AG04449 (cell line): ENCODE measurements around the gene RNU1-4.
"Not testable (repeated sequence)": the region's sequence is repeated elsewhere in the genome, so short reads cannot be mapped to it uniquely, and the experiment has no call there.

Experiments used
- CTCF ChIA-PET: fragments of 350-600 bp; formaldehyde crosslinking; extraction: SDS; loops from one replicate; lab custom pipeline; 2021; ENCODE audit warnings: antibody characterized with exemption; lab: Yijun Ruan, JAX
- POLR2A ChIA-PET: fragments of 400-600, 350-600 bp; formaldehyde crosslinking; extraction: SDS; loops from one replicate; lab custom pipeline; 2020; ENCODE audit warnings: antibody characterized with exemption, inconsistent platforms; lab: Yijun Ruan, JAX
- DNase-seq: peaks from one replicate; pipeline ENCODE4 v3.0.0-alpha.2; 2010; ENCODE audit warnings: low read depth, low spot score
- H3K4me3 ChIP-seq: 2 replicates; pipeline ENCODE4 v1.5.1; 2011; ENCODE audit warnings: low read depth, mild to moderate bottlenecking, control low read depth, low read length

RNU1-4 gene

GRCh38 chr1:16740047-16740964 lies at the start of gene RNU1-4:
Gene RNU1-4 (plus strand): TSS chr1:16740516.
- POLR2A ChIA-PET, H3K4me3 ChIP-seq, CTCF ChIA-PET, DNase-seq: not testable (repeated sequence)

- CTCF ChIA-PET = interaction anchor here (1.5 to 1.9 kb wide), 2 partner anchors 9 to 13 kb away, joined by 3 to 8 read pairs; no protein-coding TSS in a partner anchor
- DNase-seq, POLR2A ChIA-PET, H3K4me3 ChIP-seq: not testable (repeated sequence)
Measured at GRCh38 chr1:16690971-16691682, 49.2 kb upstream of the RNU1-4 start.

GRCh38 chr1:16692283-16692682 lies 48.0 kb upstream of the RNU1-4 start:
- POLR2A ChIA-PET, DNase-seq, H3K4me3 ChIP-seq: not testable (repeated sequence)
- CTCF ChIA-PET = interaction anchor here (2.2 kb wide), 1 partner anchor 15 kb away, joined by 8 read pairs; no protein-coding TSS in a partner anchor

- DNase-seq, POLR2A ChIA-PET, H3K4me3 ChIP-seq: not testable (repeated sequence)
- CTCF ChIA-PET = interaction anchor here (1.6 to 2.2 kb wide), 2 partner anchors 11 to 15 kb away, joined by 5 to 8 read pairs; no protein-coding TSS in a partner anchor
Measured at GRCh38 chr1:16692717-16693448, 47.4 kb upstream of the RNU1-4 start.

GRCh38 chr1:16693449-16694307 lies 46.6 kb upstream of the RNU1-4 start:
- H3K4me3 ChIP-seq, DNase-seq: not testable (repeated sequence)
- CTCF ChIA-PET = interaction anchor here (1.6 to 2.2 kb wide), 2 partner anchors 11 to 14 kb away, joined by 5 to 8 read pairs; no protein-coding TSS in a partner anchor
- POLR2A ChIA-PET = interaction anchor here (1.0 kb wide), 1 partner anchor 203 kb away, joined by 3 read pairs; no protein-coding TSS in a partner anchor

GRCh38 chr1:16694308-16694702 lies 46.0 kb upstream of the RNU1-4 start:
- ChIA-PET CTCF (interaction anchor here (1.6 to 2.2 kb wide), 2 partner anchors 10 to 13 kb away, joined by 5 to 8 read pairs; no protein-coding TSS in a partner anchor), POLR2A (interaction anchor here (1.0 kb wide), 1 partner anchor 202 kb away, joined by 3 read pairs; no protein-coding TSS in a partner anchor)

GRCh38 chr1:16696507-16697150 lies 43.7 kb upstream of the RNU1-4 start:
- H3K4me3 ChIP-seq, POLR2A ChIA-PET, DNase-seq: not testable (repeated sequence)
- CTCF ChIA-PET = interaction anchor here (1.2 to 3.6 kb wide), 2 partner anchors 10 to 11 kb away, joined by 3 to 25 read pairs; no protein-coding TSS in a partner anchor

More at GRCh38 chr1:16694308-16694702, 46.0 kb upstream of the RNU1-4 start:
- H3K4me3 ChIP-seq, DNase-seq: not testable (repeated sequence)

- H3K4me3 ChIP-seq, POLR2A ChIA-PET, DNase-seq: not testable (repeated sequence)
- CTCF ChIA-PET = interaction anchor here (3.6 kb wide), 1 partner anchor 11 kb away, joined by 25 read pairs; no protein-coding TSS in a partner anchor
Measured at GRCh38 chr1:16697152-16697551, 43.2 kb upstream of the RNU1-4 start.

- POLR2A ChIA-PET, H3K4me3 ChIP-seq, DNase-seq: not testable (repeated sequence)
- CTCF ChIA-PET = interaction anchor here (0.8 to 3.6 kb wide), 8 partner anchors 8 to 87 kb away, joined by 3 to 25 read pairs (median 3); no protein-coding TSS in a partner anchor
Measured at GRCh38 chr1:16699440-16699839, 40.9 kb upstream of the RNU1-4 start.

GRCh38 chr1:16700138-16700895 lies 40.0 kb upstream of the RNU1-4 start:
- H3K4me3 ChIP-seq, POLR2A ChIA-PET, DNase-seq: not testable (repeated sequence)
- CTCF ChIA-PET = interaction anchor here (0.8 to 3.6 kb wide), 9 partner anchors 8 to 92 kb away, joined by 3 to 25 read pairs (median 3); no protein-coding TSS in a partner anchor

GRCh38 chr1:16701189-16701588 lies 39.1 kb upstream of the RNU1-4 start:
- CTCF ChIA-PET = interaction anchor here (1.0 to 1.3 kb wide), 5 partner anchors 9 to 92 kb away, joined by 3 to 9 read pairs (median 3); no protein-coding TSS in a partner anchor
- POLR2A ChIA-PET, DNase-seq, H3K4me3 ChIP-seq: not testable (repeated sequence)

GRCh38 chr1:16702280-16702679 lies 38.0 kb upstream of the RNU1-4 start:
- DNase-seq, H3K4me3 ChIP-seq, POLR2A ChIA-PET: not testable (repeated sequence)
- CTCF ChIA-PET = interaction anchor here (0.8 to 2.8 kb wide), 6 partner anchors 11 to 86 kb away, joined by 3 to 9 read pairs (median 5); no protein-coding TSS in a partner anchor

GRCh38 chr1:16703141-16703540 lies 37.2 kb upstream of the RNU1-4 start:
- POLR2A ChIA-PET, DNase-seq, H3K4me3 ChIP-seq: not testable (repeated sequence)
- CTCF ChIA-PET = interaction anchor here (0.8 to 2.8 kb wide), 6 partner anchors 10 to 87 kb away, joined by 3 to 8 read pairs (median 6); no protein-coding TSS in a partner anchor
